ENCODE results near the gene LYPD6B.

LYPD6B gene

DNA sequence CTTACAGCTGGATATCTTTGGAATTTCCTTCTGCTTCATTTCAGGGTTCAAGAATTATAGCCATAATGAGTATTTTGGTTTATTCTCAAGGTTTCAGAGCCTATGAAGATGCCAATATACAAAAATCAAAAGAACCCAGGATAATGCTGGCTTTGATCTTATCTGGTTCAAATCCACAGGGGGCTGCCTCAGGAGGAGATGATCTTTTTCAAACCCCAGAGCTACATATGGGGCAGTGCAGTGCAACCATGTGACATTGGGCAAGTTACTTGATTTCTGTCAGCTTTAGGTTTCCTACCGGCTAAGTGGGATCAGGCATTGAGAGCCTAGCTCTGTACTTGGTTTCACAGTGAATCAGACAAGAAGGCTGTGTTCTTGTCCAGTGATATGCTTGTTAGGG lies 23.0 kb upstream of the LYPD6B start:
- DNase-seq = no peak

DNA sequence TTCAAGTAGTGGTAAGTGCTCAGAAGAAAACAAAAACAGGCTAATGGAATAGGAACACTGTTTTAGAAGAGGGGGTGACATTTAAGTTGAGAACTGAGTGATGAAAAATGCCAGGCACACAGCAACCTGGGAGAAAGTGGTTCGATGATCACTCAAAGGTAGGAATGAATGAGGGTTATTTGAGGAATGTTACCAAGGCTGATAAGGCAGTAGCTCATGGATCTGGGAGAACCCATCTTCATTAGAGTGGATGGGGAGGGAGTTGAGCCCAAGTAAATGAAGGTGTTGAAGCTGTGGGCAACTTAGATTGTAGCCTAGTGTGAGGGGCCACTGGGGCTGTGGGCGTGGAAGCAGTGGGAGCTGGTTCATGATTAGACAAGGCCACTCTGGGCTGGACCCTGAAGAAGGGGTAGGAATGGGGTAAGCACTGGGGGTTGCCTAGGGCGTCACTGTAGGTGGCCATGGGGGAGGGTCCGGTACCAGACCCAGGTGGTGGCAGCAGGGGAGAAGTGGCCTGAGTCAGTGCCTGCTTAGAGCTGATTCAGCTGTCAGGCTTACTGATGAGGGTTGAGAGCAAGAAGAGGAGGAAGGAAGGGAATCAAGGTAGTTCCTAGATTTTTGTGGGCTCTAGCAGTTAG lies 22.5 kb upstream of the LYPD6B start:
- DNase-seq = no peak

DNA sequence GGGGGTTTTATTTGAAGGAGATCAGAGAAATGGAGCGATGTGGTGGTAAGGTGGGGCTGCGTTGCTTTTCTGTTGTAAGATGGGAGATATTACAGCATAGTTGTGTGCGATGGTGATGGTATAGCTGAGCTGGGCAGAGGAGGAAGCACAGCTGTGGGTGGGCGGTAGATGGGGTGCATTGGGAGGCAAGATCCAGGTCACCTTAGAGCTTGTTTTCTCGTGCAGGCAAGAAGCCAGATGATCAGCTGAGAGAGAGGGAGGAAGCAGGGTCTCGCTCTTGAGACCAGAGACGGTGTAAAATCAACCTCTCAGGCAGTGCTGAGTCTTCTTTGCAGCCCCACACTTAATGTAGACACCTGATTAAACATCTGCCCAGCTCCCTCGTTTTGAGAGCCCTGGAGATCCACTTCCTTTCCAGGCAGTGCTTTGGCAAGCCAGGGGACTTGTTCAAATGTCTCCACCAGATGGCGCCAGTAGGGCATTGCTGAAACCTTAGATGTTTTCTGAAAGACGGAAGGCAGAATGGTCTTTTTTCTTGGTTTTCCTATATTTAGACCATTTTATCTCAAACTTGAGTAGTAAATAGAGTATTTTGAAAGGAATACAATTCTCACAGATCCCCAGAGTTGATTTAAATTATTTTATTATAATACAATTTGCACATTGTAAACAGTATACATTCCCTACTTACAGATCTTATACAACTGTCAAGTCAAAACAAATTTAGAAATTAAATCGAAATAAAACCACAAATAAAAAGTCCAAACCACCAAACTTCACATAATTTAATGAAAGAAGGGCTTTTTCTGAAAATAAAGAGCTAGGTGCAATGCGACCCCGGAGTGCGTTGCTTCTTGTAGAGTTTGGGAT lies 21.1 kb upstream of the LYPD6B start:
- DNase-seq = peak; percentile 83

DNA sequence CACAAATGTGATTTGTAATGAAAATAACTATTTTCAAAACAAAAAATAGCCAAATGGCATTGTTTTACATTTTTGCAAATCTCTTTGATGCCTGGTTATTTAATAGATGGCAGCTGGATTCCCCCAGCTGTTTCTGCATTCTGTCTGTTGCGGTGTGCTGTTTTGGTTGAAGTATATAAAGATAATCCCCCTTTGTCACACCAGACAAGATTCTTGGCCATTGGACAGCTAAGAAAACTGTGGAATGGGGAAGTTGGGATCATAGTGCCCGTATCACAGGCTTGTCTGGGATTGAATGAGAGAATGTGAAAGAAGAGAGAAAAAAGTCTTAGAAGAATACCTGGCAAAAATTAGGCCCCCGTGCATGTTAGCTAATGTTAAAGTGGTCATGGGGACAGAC lies 19.5 kb upstream of the LYPD6B start:
- no peak for DNase-seq

DNA sequence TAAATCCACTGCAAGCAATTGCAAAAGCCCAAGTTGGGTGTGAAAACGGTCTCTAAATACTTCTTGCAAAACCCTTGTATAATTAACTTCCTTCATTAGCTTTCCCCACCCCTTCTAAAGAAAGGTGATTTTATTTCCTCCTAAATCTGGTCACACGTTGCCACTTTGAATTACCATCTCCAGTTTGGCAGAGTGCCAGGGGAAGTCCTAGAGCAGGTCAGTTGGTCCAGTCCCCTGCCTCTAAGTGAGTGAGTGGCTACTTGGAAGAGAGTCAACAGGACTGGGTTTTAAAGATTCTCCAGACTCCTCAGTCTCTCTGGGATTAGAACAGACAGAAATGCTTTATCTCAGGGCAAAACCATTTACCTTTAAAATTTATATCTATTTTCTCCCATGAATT lies 18.7 kb upstream of the LYPD6B start:
- peak; percentile 57 for DNase-seq

DNA sequence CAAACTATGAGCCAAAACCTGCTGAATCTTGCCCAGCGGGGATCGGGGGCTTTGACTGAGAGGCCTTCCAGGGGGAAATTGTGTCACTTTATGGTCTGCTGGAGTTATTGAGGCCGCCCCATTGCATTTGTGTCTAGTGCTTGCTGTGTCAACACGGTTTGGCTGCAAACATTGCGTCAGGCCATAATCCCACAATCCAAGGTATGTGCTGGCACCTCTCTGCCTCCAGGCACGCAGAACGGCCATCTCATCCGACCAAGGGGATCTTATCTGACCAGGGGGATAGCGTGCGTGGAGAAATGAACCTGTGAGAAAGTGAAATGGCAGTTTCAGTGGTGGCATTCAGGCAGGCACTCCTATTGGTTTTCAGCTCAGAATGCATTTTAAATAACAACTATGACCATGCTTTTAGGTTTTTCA lies 18.1 kb upstream of the LYPD6B start:
- DNase-seq = peak; percentile 88

DNA sequence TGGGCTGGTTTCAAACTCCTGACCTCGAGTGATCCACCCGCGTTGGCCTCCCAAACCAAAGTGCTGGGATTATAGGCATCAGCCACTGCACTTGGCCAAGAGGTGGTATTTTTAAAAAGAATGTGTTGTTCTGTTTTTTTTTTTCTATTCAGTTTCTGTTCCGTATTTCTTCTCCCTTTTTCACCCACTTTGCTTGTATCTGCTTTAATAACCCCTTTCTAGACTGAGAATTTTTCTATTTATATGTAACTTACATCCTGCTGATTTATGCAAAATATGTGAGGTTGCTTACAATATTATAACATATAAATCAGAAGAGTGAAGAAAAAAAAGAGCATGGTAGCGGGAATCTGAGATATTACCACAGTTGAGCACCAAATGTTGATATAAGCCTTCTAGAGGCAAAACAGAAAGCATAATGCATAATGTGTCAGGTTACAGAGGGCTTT lies 17.2 kb upstream of the LYPD6B start:
- DNase-seq = peak; percentile 15

DNA sequence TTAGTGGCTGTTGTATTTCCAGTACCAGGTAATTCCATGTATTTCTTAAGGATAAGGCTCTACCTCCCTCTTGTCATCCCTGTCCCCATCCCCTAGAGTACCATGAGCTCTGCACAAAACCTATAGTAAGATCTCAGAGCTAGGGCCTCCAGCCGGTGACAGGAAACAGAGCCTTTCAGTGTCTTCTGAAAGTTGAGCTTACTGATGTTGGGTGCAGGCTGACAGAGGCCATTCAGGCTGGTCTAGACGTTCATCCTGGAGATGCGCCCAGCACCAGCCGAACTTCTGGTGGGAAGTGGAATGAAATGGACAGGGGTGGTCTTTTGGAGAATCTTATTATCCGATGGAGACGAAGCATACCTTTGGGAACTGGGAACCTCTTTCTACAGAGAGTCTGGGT lies 16.7 kb upstream of the LYPD6B start:
- no peak for DNase-seq

DNA sequence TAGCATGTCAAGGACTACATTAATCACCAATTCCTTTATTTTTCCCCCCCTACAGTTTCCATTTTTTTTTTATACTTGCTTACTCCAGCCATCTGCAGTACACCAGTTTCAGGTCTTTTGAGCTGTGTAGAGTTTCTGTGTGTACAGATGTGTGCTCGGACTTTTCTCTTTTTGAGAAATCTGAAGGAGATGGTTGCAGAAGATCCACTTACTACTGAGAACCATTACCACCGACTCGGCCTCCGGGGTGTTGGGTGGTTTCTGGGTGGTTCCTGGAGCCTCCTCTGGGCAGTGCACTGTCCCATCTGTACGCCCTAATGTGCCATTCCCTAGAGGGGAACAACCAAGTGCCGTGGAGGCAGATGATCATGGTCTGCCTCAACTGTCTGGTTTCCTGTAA lies 15.4 kb upstream of the LYPD6B start:
- DNase-seq = no peak

DNA sequence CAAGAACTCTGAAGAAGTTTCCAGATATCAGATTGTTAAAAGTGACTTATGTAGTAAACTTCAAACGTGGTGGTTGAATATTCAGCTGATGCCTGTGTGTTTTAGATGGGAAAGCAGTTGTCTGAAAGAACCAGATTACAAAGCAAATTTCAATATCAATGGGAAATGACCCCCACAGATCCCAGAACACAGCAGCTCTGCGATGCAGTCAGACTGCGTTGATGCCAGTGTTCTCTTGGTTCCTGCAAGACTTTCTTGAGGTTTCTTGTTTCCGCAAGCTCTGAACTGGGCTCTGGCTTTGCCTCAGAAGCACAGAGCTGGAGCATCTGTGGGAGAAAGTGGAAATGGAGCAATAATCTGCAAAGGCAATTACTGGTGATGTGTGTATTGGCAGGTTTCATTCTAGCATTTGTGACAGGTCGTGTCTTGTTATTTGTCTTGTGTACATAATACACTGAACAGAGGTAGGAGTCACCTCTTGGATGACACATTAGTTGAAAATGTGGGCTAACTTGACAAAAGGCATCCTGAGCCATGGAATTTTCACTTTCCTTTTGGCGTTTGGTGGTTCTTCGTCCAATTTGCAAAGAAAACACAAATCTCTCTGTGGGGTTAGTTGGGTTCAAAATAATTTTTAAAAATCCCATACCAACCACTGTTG lies 10.8 kb upstream of the LYPD6B start:
- DNase-seq = peak; percentile 28

DNA sequence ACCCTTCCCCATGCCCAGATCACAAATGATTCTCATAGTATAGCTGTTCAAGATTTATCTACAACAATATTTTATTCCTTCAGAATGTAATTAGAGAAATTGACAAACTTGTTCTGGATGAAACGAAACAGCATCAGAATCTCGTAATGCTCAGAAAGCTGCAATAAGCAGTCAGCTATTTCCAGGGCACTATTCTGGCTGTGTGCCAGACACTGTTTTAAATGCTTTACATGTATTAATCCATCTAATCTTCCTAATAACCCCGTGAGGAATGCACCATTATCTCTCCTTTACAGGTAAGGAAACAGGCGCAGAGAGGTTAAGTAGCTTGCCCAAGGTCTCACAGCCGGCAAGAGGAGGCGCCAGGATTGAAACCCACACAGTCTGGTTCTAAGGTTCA lies 10.1 kb upstream of the LYPD6B start:
- DNase-seq = no peak

DNA sequence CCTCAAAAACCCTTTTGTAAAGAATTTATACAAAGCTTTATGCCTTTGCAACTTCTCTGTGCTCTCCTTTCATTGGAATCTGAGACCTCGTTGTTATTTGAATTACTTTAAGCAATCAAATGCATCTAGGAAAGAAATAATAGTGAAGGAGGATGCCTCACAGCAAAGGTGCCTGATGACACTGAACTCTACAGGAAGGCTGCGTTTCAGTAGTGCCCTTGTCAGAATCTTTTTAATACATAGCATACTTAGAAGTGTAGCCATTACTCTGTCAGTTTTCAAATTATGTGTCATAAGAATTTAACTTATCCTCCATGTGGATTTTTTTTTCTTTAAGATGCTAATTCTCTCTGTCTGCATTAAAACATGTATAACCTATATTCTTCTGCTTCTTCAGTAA lies 9.6 kb upstream of the LYPD6B start:
- no peak for DNase-seq

DNA sequence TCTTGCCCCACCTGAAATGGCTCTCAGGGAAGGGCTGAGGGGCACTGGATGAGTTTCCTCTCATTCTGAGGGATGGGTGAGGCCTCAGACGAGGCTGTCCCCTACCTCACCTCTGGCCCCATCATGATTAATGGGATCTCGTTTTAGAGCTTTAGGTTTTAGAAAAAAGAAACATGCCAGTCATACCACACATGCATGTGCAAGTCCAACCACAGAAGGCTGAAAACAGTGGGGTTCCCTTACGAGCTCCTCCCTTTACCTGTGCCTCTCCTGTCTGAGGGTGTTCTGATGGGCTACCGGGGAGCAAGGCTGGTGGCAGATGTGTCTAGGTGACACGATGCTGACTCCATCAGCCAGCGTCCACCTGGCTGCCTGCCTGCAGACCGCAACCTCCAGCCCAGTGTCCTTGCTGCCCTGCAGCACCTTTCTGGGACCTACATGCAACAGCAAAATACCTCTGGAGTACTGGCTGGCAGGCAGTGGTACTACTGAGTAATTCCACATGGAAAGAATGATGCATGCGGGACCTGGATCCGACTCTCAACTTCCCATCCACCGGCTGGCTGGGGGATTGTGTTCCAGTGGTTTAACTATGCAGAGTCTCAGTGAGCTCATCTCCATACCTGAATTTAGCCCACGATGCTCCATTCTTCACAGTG lies 9.1 kb upstream of the LYPD6B start:
- DNase-seq = no peak

DNA sequence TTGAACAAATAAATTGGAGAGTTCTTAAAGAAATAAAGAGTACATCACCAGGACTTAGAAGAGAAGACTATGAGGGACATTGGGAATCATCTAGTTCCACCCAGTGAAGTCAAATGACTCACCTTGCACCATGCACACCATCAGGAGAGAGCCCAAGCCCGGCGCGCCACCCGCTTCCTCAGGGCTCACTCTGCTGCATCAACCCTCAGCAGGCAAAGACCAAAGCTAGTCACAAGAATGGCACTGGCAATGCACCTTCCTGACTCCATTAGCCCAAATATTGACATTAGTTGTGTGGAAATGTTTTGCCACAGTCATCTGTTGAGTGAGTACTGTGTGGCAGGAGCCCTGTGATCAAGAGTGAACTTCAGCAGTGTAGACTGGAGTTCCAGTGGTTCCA lies 7.1 kb upstream of the LYPD6B start:
- DNase-seq = peak; percentile 16

DNA sequence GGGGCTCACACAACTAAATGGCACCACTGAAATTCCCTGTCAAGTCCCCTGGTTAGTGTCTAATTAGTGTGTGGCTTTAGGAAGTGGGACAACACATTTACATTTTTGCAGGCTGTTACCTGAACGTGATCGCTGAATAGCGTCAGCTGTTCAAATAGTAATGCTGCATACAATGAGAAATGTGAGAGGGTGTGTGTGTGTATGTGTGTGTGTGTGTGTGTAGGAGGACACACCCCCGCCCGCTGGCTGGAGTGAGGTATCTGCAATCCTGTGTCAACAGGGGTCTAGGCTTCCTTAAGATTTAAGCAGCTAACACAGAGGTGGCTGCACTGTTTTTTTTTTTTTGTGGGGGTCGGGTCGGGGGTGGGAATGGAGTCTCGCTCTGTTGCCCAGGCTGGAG lies 4.8 kb upstream of the LYPD6B start:
- DNase-seq = peak; percentile 78

DNA sequence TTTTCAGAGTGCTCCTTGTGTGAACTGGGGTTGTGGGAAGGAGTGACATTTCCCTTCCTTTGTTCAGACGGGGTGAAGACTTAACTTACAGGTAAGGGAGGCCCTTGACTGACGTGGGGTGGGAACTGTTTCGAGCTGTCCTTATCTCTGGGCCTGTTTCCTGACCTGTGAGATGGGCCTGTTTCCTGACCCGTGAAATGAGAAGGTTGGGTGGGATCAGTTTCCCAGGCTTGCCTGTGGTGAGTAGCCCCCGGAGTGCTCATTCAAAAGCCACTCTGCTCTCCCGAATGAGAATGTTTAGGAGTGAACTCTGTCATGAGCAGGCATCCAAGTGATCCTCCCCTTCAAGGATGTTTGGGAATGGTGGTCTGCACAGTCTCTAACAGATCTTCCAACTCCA lies 4.1 kb upstream of the LYPD6B start:
- DNase-seq = no peak

DNA sequence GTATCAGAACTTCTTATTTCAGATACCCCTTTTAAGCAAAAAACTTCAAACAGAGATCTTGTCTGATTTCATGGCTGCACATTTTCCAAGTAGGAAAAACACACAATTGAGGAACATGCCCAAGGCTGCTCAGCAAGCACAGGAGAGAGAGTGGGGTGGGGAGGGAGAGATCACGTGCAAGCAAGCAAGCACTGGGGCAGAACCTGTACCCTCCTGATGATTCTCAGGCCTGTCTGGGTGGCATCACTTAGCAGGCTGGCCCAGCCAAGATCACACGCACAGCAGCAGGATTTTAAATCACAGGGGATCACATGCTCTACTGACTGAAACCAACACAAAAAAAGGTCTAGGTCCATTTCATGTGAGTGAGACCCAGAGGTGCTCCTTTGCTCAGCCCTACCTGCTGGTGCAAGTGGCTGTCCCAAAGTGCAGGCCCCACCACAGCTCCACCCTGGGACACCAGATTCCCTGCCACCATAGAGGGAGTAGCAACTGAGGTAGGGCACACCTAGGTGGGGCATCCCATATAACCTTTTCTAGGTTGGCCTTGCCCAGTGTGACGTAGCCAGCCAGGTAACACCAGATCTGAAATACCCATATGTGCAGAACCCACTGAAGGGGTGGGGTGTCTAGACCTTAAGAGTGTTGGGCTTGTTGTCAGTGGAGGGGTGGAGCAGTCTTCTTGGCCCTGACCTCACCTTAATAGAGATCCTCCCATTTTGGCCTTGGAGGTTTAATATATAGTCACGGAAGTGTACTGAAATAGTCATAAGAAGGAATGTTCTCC lies 1.8 kb upstream of the LYPD6B start:
- DNase-seq = no peak

DNA sequence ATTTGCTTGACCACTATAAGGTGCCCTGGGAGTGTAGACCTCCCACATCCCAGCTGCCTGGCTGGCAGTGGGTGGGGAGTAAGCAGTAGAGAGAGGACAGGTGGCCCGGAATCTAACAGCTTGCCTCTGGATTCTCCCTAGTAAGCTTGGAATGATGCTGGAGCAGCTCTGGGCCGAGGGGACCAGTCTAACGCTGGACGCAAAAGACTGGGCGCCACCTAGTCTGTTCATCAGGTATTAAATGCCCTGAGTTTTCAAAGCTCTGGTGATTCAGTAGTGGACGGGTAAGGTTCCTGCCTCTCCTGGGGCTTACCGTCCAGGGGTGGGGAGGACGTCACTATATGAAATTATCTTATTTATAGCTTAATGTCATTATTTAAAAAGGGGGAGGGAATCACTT lies 648 bp upstream of the LYPD6B start:
- DNase-seq = peak; percentile 71

DNA sequence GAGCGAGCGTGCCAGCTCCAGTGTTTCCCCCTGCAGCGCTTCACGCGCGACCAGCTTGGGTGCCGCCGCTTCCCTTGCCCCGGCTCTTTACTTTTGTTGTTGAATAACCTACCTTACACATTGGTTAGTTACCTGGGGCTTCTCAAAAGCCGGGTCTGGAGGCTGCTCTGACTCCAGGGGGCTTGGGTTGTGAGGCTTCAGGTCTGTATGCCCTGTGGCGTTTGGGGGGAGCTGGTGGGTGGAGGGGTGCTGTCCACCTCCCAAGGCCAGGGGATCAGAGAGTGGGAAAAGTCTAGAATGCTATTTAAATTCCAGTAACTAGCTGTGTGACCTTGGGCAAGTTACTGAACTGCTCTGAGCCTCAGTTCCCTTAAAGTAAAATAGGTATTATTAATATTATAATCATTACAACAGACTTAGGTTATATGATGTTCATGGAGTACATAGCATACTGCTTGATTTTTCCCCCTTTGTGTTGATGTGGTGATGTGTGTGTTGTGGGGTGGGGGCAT lies 770 bp downstream of the LYPD6B start:
- peak; percentile 20 for DNase-seq

DNA sequence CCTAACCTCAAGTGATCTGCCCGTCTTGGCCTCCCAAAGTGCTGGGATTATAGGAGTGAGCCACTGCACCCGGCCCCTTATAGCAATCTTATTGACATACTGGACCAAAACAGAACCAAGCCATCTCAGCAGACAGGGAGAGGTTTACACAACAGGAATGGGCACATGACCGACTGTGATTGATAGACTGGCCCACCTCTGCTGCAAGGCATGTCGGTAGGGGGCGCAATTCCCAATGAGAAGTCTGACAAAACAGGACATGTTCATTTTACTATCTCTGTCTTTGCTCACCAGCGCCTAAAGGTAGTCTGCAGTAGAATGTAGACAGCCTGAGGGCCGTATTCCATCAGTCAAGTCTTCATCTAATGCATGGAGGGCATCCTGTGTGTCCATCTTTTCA lies 2.0 kb downstream of the LYPD6B start:
- DNase-seq = peak; percentile 45

DNA sequence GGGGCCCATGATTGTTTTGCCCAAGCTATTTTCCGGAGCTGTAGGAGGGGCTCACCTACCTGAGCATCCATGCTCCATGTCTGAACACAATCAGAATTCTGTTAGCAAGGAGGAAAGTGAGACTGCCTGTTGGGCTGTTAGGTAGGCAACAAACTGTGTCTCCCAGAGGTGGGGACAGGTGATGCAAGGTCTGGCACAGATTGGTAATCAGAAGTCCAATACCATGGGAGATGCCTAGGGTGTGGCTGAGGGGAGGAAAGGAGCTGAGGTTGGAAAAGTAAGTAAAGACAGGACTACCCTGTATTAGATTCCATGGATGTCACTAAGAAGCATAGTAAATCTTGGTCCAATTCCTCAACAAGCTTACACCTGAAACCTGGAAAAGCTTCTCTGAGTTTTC lies 3.0 kb downstream of the LYPD6B start:
- DNase-seq = no peak

DNA sequence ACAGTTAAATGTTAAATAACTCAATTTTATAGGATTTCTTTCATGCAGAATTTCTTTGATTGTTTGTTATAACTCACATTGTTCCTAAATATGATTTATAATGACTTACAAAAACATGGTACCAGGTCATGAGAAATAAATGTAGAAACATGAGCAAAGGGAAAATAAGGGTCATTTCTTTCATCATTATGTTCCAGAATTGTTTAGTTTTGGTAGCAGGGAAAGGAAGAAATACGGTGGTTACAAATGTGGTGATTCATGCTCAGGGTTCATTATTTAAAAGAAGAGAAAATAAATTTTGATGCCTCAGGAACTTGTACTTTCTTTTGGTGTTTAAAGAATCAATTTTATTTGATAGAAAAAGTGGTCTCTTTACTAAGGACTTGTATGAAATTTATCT lies 4.4 kb downstream of the LYPD6B start:
- no peak for DNase-seq
